Endothelial cell of umbilical vein (primary cell): ENCODE data around the gene CIDEB. TPM values are rescaled to one million over a fixed set of nuclear protein-coding genes. Genes with fewer than 3 reads are reported as not detected.

Experiments
- BruUV-seq: library from RNA; stranded (reverse); fragments of 400-500 nt; replicated peaks from 2 replicates; lab custom pipeline; 2021; lab: Mats Ljungman, UMichigan
- CTCF ChIA-PET: fragments of 300-600, 350-600 bp; sonication (Branson Sonifier 250); formaldehyde crosslinking; loops from one replicate; lab custom pipeline; 2021; ENCODE audit warnings: antibody characterized with exemption, inconsistent platforms; lab: Charles Lee
- POLR2A ChIA-PET: fragments of 300-600, 350-600 bp; sonication (Branson Sonifier 250); formaldehyde crosslinking; loops from one replicate; lab custom pipeline; 2021; ENCODE audit warnings: antibody characterized with exemption, inconsistent platforms; lab: Charles Lee
- DNase-seq: peaks from one replicate; pipeline ENCODE4 v3.0.0-alpha.2; 2011; ENCODE audit warnings: low read depth, low spot score
- FAIRE-seq: peaks from 2 replicates; lab custom pipeline; 2011; peaks lifted over from hg19 to GRCh38; lab: Jason Lieb, UNC
- H2AFZ ChIP-seq: 2 replicates; pipeline ENCODE4 v1.6.0; 2012; ENCODE audit warnings: low read depth, low read length, control low read depth, inconsistent platforms
- H3K27ac ChIP-seq: 2 replicates; pipeline ENCODE4 v1.5.1; 2011; ENCODE audit warnings: low read depth, mild to moderate bottlenecking, control low read depth, low read length, moderate library complexity; ENCODE audit not compliant: insufficient read depth
- H3K27me3 ChIP-seq, 2 experiments: 2 replicates each; pipeline versions ENCODE4 v1.6.0 to v1.6.1; 2011; ENCODE audit warnings: low read length in 2 of 2, mixed read lengths in 1 of 2; ENCODE audit not compliant: control insufficient read depth in 2 of 2, insufficient read depth in 2 of 2
- H3K36me3 ChIP-seq, 2 experiments: 2 replicates in 1 of 2; 3 replicates in 1 of 2; pipeline ENCODE4 v1.5.1; 2011; ENCODE audit warnings: low read length in 2 of 2, mild to moderate bottlenecking in 1 of 2, moderate library complexity in 1 of 2; ENCODE audit not compliant: control insufficient read depth in 2 of 2, insufficient read depth in 2 of 2; ENCODE audit errors: extremely low read depth in 1 of 2
- H3K4me1 ChIP-seq: 3 replicates; pipeline ENCODE4 v1.5.1; 2011; ENCODE audit warnings: mild to moderate bottlenecking, low read length; ENCODE audit not compliant: control insufficient read depth, insufficient read depth; ENCODE audit errors: extremely low read depth
- H3K4me2 ChIP-seq: 2 replicates; pipeline ENCODE4 v1.6.1; 2011; ENCODE audit warnings: low read length, control low read depth, mixed read lengths; ENCODE audit not compliant: insufficient read depth
- H3K4me3 ChIP-seq, 3 experiments: fragments of 200-600 bp in 1 of 3; sonication (generic), shearing (Covaris generic) in 1 of 3; replicated peaks in 1 of 3; 2 replicates each; pipeline ENCODE4 v1.5.1; 2011 to 2016; ENCODE audit warnings: control low read depth in 3 of 3, low read length in 3 of 3, mild to moderate bottlenecking in 2 of 3, inconsistent platforms in 1 of 3, low read depth in 1 of 3, moderate library complexity in 1 of 3; ENCODE audit not compliant: insufficient read depth in 1 of 3
- H3K79me2 ChIP-seq: 2 replicates; pipeline ENCODE4 v1.6.0; 2012; ENCODE audit warnings: low read length, inconsistent platforms; ENCODE audit not compliant: control insufficient read depth, insufficient read depth
- H3K9ac ChIP-seq: replicated peaks from 2 replicates; pipeline ENCODE3; 2011; ENCODE audit warnings: low read length, control low read depth; ENCODE audit not compliant: insufficient read depth; ENCODE audit errors: extremely low read depth
- H3K9me1 ChIP-seq: replicated peaks from 3 replicates; pipeline ENCODE4 v1.6.0; 2011; ENCODE audit warnings: mild to moderate bottlenecking, low read length; ENCODE audit not compliant: control insufficient read depth, insufficient read depth; ENCODE audit errors: extremely low read depth
- H3K9me3 ChIP-seq: replicated peaks from 2 replicates; pipeline ENCODE4 v1.5.1; 2012; ENCODE audit warnings: low read length, inconsistent platforms; ENCODE audit not compliant: control insufficient read depth, insufficient read depth
- H4K20me1 ChIP-seq: replicated peaks from 2 replicates; pipeline ENCODE3; 2011; ENCODE audit warnings: mild to moderate bottlenecking, low read length; ENCODE audit not compliant: control insufficient read depth, insufficient read depth; ENCODE audit errors: extremely low read depth
- EZH2 ChIP-seq: IDR thresholded peaks from 2 replicates; pipeline ENCODE4 v1.6.1; 2012; ENCODE audit warnings: borderline replicate concordance, low read depth, mild to moderate bottlenecking, moderate library complexity, low read length, inconsistent platforms; ENCODE audit not compliant: severe bottlenecking
- FOS ChIP-seq: IDR thresholded peaks from 2 replicates; pipeline ENCODE4 v1.6.1; 2011; ENCODE audit warnings: mild to moderate bottlenecking, low read length, moderate library complexity, borderline replicate concordance; ENCODE audit not compliant: insufficient read depth
- GATA2 ChIP-seq: IDR thresholded peaks from 2 replicates; pipeline ENCODE4 v1.7.0; 2011; ENCODE audit warnings: low read depth, mild to moderate bottlenecking, moderate library complexity, mixed read lengths, low read length; ENCODE audit not compliant: insufficient read length, insufficient read depth
- JUN ChIP-seq: IDR thresholded peaks from 2 replicates; pipeline ENCODE4 v1.6.1; 2011; ENCODE audit warnings: borderline replicate concordance, low read depth; ENCODE audit not compliant: insufficient read length, insufficient read depth
- MYC ChIP-seq: IDR thresholded peaks from one replicate; pipeline ENCODE4 v1.6.1; 2011; ENCODE audit warnings: mild to moderate bottlenecking, low read depth, low read length
- POLR2A ChIP-seq: IDR thresholded peaks from 2 replicates; pipeline ENCODE4 v1.6.1; 2012; ENCODE audit warnings: low read depth, mild to moderate bottlenecking, control low read depth, low read length
- POLR2AphosphoS5 ChIP-seq: IDR thresholded peaks from 2 replicates; pipeline ENCODE4 v1.6.1; 2012; ENCODE audit warnings: low read depth, mild to moderate bottlenecking, control low read depth, low read length, moderate library complexity; ENCODE audit not compliant: insufficient read depth
- dilution Hi-C: fragments of 300-500 bp; cut with MboI; formaldehyde crosslinking; loops from one replicate; pipeline ENCODE4 v1.15.0; 2019; ENCODE audit warnings: low sequenced_read_pairs; ENCODE audit not compliant: extremely low pct_ligation_motif_present
- intact Hi-C: fragments of 100-400 bp; cut with micrococcal nuclease; formaldehyde crosslinking; loops from one replicate; pipeline ENCODE4 v1.10.0; 2022
- polyA plus RNA-seq, 4 experiments: library from polyadenylated mRNA; depleted of rRNA in 3 of 4; stranded (reverse) in 3 of 4; unstranded in 1 of 4; fragments of >200 nt; gene quantifications; 2 replicates each; pipeline versions ENCODE4 v1.2.1 to v1.2.3, GENCODE V29; 2011 to 2012; ENCODE audit warnings: missing spikeins in 1 of 4
- total RNA-seq: library from RNA; stranded (reverse); gene quantifications from 2 replicates; pipeline ENCODE4 v1.2.3, GENCODE V29; 2021
- TF ChIP-seq, protein P1 (sequence below): IDR thresholded peaks from 2 replicates; pipeline ENCODE4 v1.6.1; 2011; ENCODE audit not compliant: insufficient read depth, insufficient read length
- TF ChIP-seq, protein P2 (sequence below), 2 donors: IDR thresholded peaks; 1 replicate in 1 of 2; 2 replicates in 1 of 2; pipeline ENCODE4 v1.5.1; 2011; ENCODE audit warnings: low read length in 2 of 2, mild to moderate bottlenecking in 2 of 2, moderate library complexity in 2 of 2, control low read depth in 1 of 2, inconsistent platforms in 1 of 2, low read depth in 1 of 2; ENCODE audit not compliant: insufficient read depth in 1 of 2; ENCODE audit errors: extremely low read depth in 1 of 2

CIDEB gene
- total and polyA plus RNA-seq, 2 donors (not counting 3 experiments of a cell fraction or from before 2014, with no cell fraction given) = 5.2 to 7.2 TPM

DNA sequence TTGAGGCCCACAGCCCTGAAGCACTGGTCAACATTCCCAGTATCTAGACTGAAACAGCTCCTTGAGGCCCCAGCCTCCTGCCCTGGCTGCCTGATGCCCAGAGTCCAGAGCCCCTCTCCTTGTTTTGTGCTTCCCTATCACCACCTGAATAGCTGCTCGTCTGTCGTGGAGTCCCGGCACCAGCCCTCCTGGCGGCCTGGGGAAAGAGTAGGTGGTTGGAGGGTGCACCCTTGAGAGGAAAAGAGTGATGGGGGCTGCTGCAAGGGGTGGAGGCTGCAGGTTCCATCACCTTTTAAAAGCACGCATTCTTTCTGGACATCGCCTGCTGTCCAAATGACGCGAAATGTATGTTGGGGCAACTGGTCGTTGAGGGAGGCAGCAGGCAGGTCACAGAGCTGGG, 39.6 kb downstream of the CIDEB start:
- FAIRE-seq (no peak), DNase-seq (no peak)
- Histone ChIP-seq H3K9me1 (no peaks in the 10 kb centered on the region), H3K4me3 (no peak overlapping the region), H4K20me1 (no peaks in the 10 kb centered on the region), H2AFZ (no peak overlapping the region), H3K4me1 (peaks cover 9% of the 10 kb centered on the region), H3K79me2 (no peaks in the 10 kb centered on the region), H3K27me3 (no peaks in the 10 kb centered on the region), H3K4me2 (no peak overlapping the region), H3K9ac (no peak overlapping the region), H3K27ac (no peak overlapping the region), H3K36me3 (peaks cover 2 to 21% of the 10 kb centered on the region in 2 experiments), H3K9me3 (no peaks in the 10 kb centered on the region)
- intact Hi-C loops = no loop called here
- POLR2A ChIA-PET = no interaction called here
- BruUV-seq = no TSS peak
- dilution Hi-C loops = no loop called here
- TF ChIP-seq GATA2 (no peak), MYC (no peak), FOS (no peak), JUN (no peak), POLR2A (no peak), POLR2AphosphoS5 (no peak), EZH2 (no peak)
- TF ChIP-seq, protein P1, sequence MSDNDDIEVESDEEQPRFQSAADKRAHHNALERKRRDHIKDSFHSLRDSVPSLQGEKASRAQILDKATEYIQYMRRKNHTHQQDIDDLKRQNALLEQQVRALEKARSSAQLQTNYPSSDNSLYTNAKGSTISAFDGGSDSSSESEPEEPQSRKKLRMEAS = no peak
- TF ChIP-seq, protein P2, sequence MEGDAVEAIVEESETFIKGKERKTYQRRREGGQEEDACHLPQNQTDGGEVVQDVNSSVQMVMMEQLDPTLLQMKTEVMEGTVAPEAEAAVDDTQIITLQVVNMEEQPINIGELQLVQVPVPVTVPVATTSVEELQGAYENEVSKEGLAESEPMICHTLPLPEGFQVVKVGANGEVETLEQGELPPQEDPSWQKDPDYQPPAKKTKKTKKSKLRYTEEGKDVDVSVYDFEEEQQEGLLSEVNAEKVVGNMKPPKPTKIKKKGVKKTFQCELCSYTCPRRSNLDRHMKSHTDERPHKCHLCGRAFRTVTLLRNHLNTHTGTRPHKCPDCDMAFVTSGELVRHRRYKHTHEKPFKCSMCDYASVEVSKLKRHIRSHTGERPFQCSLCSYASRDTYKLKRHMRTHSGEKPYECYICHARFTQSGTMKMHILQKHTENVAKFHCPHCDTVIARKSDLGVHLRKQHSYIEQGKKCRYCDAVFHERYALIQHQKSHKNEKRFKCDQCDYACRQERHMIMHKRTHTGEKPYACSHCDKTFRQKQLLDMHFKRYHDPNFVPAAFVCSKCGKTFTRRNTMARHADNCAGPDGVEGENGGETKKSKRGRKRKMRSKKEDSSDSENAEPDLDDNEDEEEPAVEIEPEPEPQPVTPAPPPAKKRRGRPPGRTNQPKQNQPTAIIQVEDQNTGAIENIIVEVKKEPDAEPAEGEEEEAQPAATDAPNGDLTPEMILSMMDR (IDR thresholded peaks at IDR 0.05; ENCODE audit: extremely low read depth in 1 of 2, insufficient read depth in 1 of 2, low read depth in 1 of 2, low read length in 2 of 2) = no peak
- CTCF ChIA-PET = interaction anchor here (1.8 kb wide), 2 partner anchors 29 to 53 kb away, joined by 5 to 7 read pairs; partner anchors contain the start of gene MDP1
